ENCODE measurements around the gene BBLN.

BBLN gene

DNA sequence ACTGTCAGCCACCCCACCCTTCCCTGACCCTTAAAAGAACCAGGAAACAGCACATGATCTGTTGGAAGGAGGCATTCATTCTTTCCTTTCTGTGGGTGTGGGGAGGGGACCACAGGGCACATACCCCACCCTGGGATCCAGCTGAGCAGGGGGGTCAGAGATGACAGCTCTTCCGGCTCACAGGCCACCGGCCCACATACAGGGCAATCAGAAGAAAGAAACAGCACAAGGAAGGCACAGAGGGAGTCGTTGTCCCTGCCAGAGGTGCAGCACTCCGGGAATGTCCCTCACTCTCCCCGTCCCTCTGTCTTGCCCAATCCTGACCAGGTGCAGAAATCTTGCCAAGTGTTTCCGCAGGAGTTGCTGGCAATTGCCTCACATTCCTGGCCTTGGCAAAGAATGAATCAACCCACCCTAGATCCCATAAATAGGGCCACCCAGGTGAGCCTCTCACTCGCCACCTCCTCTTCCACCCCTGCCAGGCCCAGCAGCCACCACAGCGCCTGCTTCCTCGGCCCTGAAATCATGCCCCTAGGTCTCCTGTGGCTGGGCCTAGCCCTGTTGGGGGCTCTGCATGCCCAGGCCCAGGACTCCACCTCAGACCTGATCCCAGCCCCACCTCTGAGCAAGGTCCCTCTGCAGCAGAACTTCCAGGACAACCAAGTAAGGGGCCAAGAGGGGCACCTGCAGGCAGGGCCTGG lies 10.9 kb upstream of the BBLN start, which contains the start of gene LCN2:
LCN2 (plus strand) TSS at position 453 of the 701 bp plus-strand sequence; CDS start at position 526, 73 bp downstream.
- Histone ChIP-seq H3K79me2 (ENCODE audit: low read length) (no peaks in the 10 kb centered on the region), H3K4me3 (ENCODE audit: low read length) (no peak within 1 kb of the TSS), H3K27me3 (replicated peaks; ENCODE audit: insufficient read depth, low read length) (peaks cover 7% of the 10 kb centered on the region; the same call in 1 of the 2 replicates), H3F3A (ENCODE audit: insufficient read depth, low read length) (no peaks in the 10 kb centered on the region), H3K9me2 (replicated peaks; ENCODE audit: insufficient read depth, low read length) (no peaks in the 10 kb centered on the region), H3K27ac (ENCODE audit: low read length) (no peak within 1 kb of the TSS), H3K9ac (ENCODE audit: low read length) (no peak within 1 kb of the TSS), H4K20me1 (ENCODE audit: insufficient read depth, low read length) (no peaks in the 10 kb centered on the region), H3K9me3 (replicated peaks; ENCODE audit: insufficient read depth, low read length) (no peaks in the 10 kb centered on the region), H3K36me3 (replicated peaks; ENCODE audit: insufficient read depth, low read length) (no peaks in the 10 kb centered on the region), H3K4me1 (ENCODE audit: low read length) (no peaks in the 10 kb centered on the region), H2AFZ (ENCODE audit: low read length) (no peak within 1 kb of the TSS), H3K4me2 (ENCODE audit: low read depth, low read length) (no peak within 1 kb of the TSS)
- TF ChIP-seq EZH2phosphoT487 (IDR thresholded peaks at IDR 0.05; ENCODE audit: low read length) (no peak), EZH2 (optimal IDR thresholded peaks at IDR 0.05; ENCODE audit: low read depth, low read length) (no peak)
- TF ChIP-seq, protein P1, sequence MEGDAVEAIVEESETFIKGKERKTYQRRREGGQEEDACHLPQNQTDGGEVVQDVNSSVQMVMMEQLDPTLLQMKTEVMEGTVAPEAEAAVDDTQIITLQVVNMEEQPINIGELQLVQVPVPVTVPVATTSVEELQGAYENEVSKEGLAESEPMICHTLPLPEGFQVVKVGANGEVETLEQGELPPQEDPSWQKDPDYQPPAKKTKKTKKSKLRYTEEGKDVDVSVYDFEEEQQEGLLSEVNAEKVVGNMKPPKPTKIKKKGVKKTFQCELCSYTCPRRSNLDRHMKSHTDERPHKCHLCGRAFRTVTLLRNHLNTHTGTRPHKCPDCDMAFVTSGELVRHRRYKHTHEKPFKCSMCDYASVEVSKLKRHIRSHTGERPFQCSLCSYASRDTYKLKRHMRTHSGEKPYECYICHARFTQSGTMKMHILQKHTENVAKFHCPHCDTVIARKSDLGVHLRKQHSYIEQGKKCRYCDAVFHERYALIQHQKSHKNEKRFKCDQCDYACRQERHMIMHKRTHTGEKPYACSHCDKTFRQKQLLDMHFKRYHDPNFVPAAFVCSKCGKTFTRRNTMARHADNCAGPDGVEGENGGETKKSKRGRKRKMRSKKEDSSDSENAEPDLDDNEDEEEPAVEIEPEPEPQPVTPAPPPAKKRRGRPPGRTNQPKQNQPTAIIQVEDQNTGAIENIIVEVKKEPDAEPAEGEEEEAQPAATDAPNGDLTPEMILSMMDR (IDR thresholded peaks at IDR 0.05; ENCODE audit: low read length): no peak
- no peak for DNase-seq

DNA sequence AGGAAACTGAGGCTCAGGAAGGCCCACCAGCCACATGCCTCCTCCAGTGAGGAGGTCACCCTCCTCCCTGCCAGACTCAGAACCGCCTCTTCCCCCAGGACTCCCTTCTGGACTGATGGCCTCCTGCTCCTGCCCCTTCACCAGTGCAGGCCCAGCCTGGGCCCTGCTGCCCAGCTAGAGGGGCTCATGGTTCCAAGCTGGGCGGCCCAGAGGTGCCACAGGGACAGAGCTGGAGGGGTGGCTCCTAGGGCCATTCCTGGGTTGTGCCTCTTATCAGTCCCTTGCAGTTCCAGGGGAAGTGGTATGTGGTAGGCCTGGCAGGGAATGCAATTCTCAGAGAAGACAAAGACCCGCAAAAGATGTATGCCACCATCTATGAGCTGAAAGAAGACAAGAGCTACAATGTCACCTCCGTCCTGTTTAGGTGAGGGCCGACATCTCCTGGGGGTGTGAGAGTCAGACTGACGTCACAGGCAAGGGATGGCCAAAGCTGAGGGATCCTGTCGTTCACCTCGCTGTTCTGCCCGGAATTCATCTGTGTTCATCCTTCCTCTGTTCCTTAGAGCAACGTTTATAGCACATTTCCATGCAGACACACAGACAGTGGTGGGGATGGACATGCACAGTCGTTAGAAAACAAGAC lies 10.0 kb upstream of the BBLN start:
- no peak overlapping the region for H3K9ac ChIP-seq (ENCODE audit: low read length)
- peaks cover 7% of the 10 kb centered on the region; the same call in 1 of the 2 replicates for H3K27me3 ChIP-seq (replicated peaks; ENCODE audit: insufficient read depth, low read length)
- H3K79me2 ChIP-seq (ENCODE audit: low read length): no peaks in the 10 kb centered on the region

DNA sequence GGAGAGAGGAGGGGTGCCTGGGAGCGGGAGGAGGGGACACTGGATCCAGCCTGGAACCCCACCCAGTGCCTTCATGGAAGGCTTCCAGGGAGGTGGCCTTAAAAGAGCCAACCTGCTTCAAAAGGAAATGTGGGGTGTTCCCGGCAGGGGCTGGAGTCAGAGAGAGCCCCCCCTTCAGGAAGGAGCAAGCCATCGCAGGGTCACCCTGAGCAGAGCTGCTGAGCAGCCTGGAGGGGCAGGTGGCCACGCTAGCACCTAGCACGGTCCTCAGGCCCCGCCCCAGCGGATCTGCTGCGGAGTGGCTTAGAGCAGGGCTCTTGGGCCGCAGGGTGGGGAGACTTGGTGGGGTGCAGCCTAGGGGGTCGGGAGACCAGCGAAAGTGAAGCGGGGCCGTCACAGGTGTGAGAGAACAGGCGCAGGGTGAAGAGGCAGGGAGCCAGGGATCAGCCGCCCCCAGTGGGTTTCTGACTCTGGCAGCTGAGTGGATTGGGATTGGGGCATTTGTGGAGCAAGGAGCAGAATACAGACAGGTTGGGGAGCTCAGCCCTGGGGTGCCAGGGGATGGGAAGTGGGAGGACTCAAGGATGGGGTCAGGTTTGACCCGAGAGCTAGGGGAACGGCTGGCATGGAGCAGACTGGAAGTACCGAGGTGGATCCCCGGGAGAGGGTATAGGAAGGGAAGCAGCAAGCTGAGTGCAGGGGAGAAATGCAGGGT lies 9.3 kb upstream of the BBLN start:
- Histone ChIP-seq H3K9ac (ENCODE audit: low read length) (no peak overlapping the region), H3K4me1 (ENCODE audit: low read length) (no peaks in the 10 kb centered on the region), H4K20me1 (ENCODE audit: insufficient read depth, low read length) (no peaks in the 10 kb centered on the region), H3K4me2 (ENCODE audit: low read depth, low read length) (no peak overlapping the region), H3K27me3 (replicated peaks; ENCODE audit: insufficient read depth, low read length) (peaks cover 7% of the 10 kb centered on the region; the same call in 1 of the 2 replicates), H3K36me3 (replicated peaks; ENCODE audit: insufficient read depth, low read length) (no peaks in the 10 kb centered on the region), H3K4me3 (ENCODE audit: low read length) (no peak overlapping the region), H3K9me3 (replicated peaks; ENCODE audit: insufficient read depth, low read length) (no peaks in the 10 kb centered on the region), H3K9me2 (replicated peaks; ENCODE audit: insufficient read depth, low read length) (no peaks in the 10 kb centered on the region), H2AFZ (ENCODE audit: low read length) (no peak overlapping the region), H3K79me2 (ENCODE audit: low read length) (no peaks in the 10 kb centered on the region), H3K27ac (ENCODE audit: low read length) (no peak overlapping the region), H3F3A (ENCODE audit: insufficient read depth, low read length) (no peaks in the 10 kb centered on the region)
- DNase-seq: peak; percentile 19
- TF ChIP-seq, protein P1 (IDR thresholded peaks at IDR 0.05; ENCODE audit: low read length): peak; percentile 34
- TF ChIP-seq EZH2 (optimal IDR thresholded peaks at IDR 0.05; ENCODE audit: low read depth, low read length) (no peak), EZH2phosphoT487 (IDR thresholded peaks at IDR 0.05; ENCODE audit: low read length) (no peak)

More for the DNA sequence above, 10.0 kb upstream of the BBLN start:
- Histone ChIP-seq H3K9me2 (replicated peaks; ENCODE audit: insufficient read depth, low read length) (no peaks in the 10 kb centered on the region), H4K20me1 (ENCODE audit: insufficient read depth, low read length) (no peaks in the 10 kb centered on the region), H3K4me3 (ENCODE audit: low read length) (no peak overlapping the region), H2AFZ (ENCODE audit: low read length) (no peak overlapping the region), H3K4me1 (ENCODE audit: low read length) (no peaks in the 10 kb centered on the region), H3K9me3 (replicated peaks; ENCODE audit: insufficient read depth, low read length) (no peaks in the 10 kb centered on the region), H3K4me2 (ENCODE audit: low read depth, low read length) (no peak overlapping the region), H3K36me3 (replicated peaks; ENCODE audit: insufficient read depth, low read length) (no peaks in the 10 kb centered on the region), H3F3A (ENCODE audit: insufficient read depth, low read length) (no peaks in the 10 kb centered on the region), H3K27ac (ENCODE audit: low read length) (no peak overlapping the region)
- no peak for TF ChIP-seq EZH2phosphoT487 (IDR thresholded peaks at IDR 0.05; ENCODE audit: low read length)
- TF ChIP-seq, protein P1 (IDR thresholded peaks at IDR 0.05; ENCODE audit: low read length): no peak
- TF ChIP-seq EZH2 (optimal IDR thresholded peaks at IDR 0.05; ENCODE audit: low read depth, low read length): no peak
- DNase-seq: no peak

Data from MM.1S (cell line).